ENCODE measurements around the gene C9orf72.

C9orf72 gene

GRCh38 chr9:27602142-27602861 lies 29.0 kb upstream of the C9orf72 start:
- DNase-seq (ENCODE audit: low read depth, low spot score), result no peak
- Histone ChIP-seq H3K4me3 (no peak overlapping the region), H3K9ac (ENCODE audit: insufficient read length) (no peak overlapping the region), H3K9me3 (ENCODE audit: low read depth, low read length) (no peaks in the 10 kb centered on the region), H3K36me3 (ENCODE audit: insufficient read depth, low read length) (no peaks in the 10 kb centered on the region), H3K27ac (no peak overlapping the region)
- TF ChIP-seq FOXP2 (optimal IDR thresholded peaks at IDR 0.05; ENCODE audit: control extremely low read depth, extremely low read length, insufficient read depth) (no peak), POLR2AphosphoS5 (IDR thresholded peaks at IDR 0.05; ENCODE audit: borderline replicate concordance, low read depth, low read length) (no peak), EZH2 (IDR thresholded peaks at IDR 0.05) (no peak)

- no peak for DNase-seq (ENCODE audit: low read depth, low spot score)
- H3K4me3 ChIP-seq, result no peak overlapping the region
- no peak overlapping the region for H3K9ac ChIP-seq (ENCODE audit: insufficient read length)
- no peak for TF ChIP-seq EZH2 (IDR thresholded peaks at IDR 0.05)
- no peak for TF ChIP-seq FOXP2 (optimal IDR thresholded peaks at IDR 0.05; ENCODE audit: control extremely low read depth, extremely low read length, insufficient read depth)
- no peak for TF ChIP-seq POLR2AphosphoS5 (IDR thresholded peaks at IDR 0.05; ENCODE audit: borderline replicate concordance, low read depth, low read length)
- no peak overlapping the region for H3K27ac ChIP-seq
- H3K36me3 ChIP-seq (ENCODE audit: insufficient read depth, low read length), result no peaks in the 10 kb centered on the region
- H3K9me3 ChIP-seq (ENCODE audit: low read depth, low read length), result no peaks in the 10 kb centered on the region
These were observed 28.1 kb upstream of the C9orf72 start for GRCh38 chr9:27601396-27601795.

GRCh38 chr9:27600256-27600655 lies 27.0 kb upstream of the C9orf72 start:
- Histone ChIP-seq H3K9ac (ENCODE audit: insufficient read length) (no peak overlapping the region), H3K9me3 (ENCODE audit: low read depth, low read length) (no peaks in the 10 kb centered on the region), H3K27ac (no peak overlapping the region), H3K4me3 (no peak overlapping the region), H3K36me3 (ENCODE audit: insufficient read depth, low read length) (no peaks in the 10 kb centered on the region)
- no peak for DNase-seq (ENCODE audit: low read depth, low spot score)
- TF ChIP-seq EZH2 (IDR thresholded peaks at IDR 0.05), result no peak
- TF ChIP-seq FOXP2 (optimal IDR thresholded peaks at IDR 0.05; ENCODE audit: control extremely low read depth, extremely low read length, insufficient read depth), result no peak
- TF ChIP-seq POLR2AphosphoS5 (IDR thresholded peaks at IDR 0.05; ENCODE audit: borderline replicate concordance, low read depth, low read length), result no peak

- no peak for DNase-seq (ENCODE audit: low read depth, low spot score)
- Histone ChIP-seq H3K4me3 (no peak overlapping the region), H3K27ac (no peak overlapping the region), H3K9me3 (ENCODE audit: low read depth, low read length) (no peaks in the 10 kb centered on the region), H3K36me3 (ENCODE audit: insufficient read depth, low read length) (no peaks in the 10 kb centered on the region), H3K9ac (ENCODE audit: insufficient read length) (no peak overlapping the region)
- no peak for TF ChIP-seq EZH2 (IDR thresholded peaks at IDR 0.05)
- no peak for TF ChIP-seq FOXP2 (optimal IDR thresholded peaks at IDR 0.05; ENCODE audit: control extremely low read depth, extremely low read length, insufficient read depth)
- TF ChIP-seq POLR2AphosphoS5 (IDR thresholded peaks at IDR 0.05; ENCODE audit: borderline replicate concordance, low read depth, low read length), result no peak
These were observed 26.6 kb upstream of the C9orf72 start for GRCh38 chr9:27599870-27600238.

GRCh38 chr9:27599102-27599869 lies 26.0 kb upstream of the C9orf72 start:
- H3K36me3 ChIP-seq (ENCODE audit: insufficient read depth, low read length), result no peaks in the 10 kb centered on the region
- no peak overlapping the region for H3K27ac ChIP-seq
- TF ChIP-seq POLR2AphosphoS5 (IDR thresholded peaks at IDR 0.05; ENCODE audit: borderline replicate concordance, low read depth, low read length) (no peak), EZH2 (IDR thresholded peaks at IDR 0.05) (no peak), FOXP2 (optimal IDR thresholded peaks at IDR 0.05; ENCODE audit: control extremely low read depth, extremely low read length, insufficient read depth) (no peak)
- no peak overlapping the region for H3K4me3 ChIP-seq
- DNase-seq (ENCODE audit: low read depth, low spot score), result no peak
- no peaks in the 10 kb centered on the region for H3K9me3 ChIP-seq (ENCODE audit: low read depth, low read length)
- no peak overlapping the region for H3K9ac ChIP-seq (ENCODE audit: insufficient read length)

- H3K9ac ChIP-seq (ENCODE audit: insufficient read length), result no peak overlapping the region
- no peaks in the 10 kb centered on the region for H3K9me3 ChIP-seq (ENCODE audit: low read depth, low read length)
- no peaks in the 10 kb centered on the region for H3K36me3 ChIP-seq (ENCODE audit: insufficient read depth, low read length)
- no peak overlapping the region for H3K27ac ChIP-seq
- H3K4me3 ChIP-seq, result no peak overlapping the region
- no peak for DNase-seq (ENCODE audit: low read depth, low spot score)
- TF ChIP-seq EZH2 (IDR thresholded peaks at IDR 0.05) (no peak), POLR2AphosphoS5 (IDR thresholded peaks at IDR 0.05; ENCODE audit: borderline replicate concordance, low read depth, low read length) (no peak), FOXP2 (optimal IDR thresholded peaks at IDR 0.05; ENCODE audit: control extremely low read depth, extremely low read length, insufficient read depth) (no peak)
These were observed 22.5 kb upstream of the C9orf72 start for GRCh38 chr9:27595733-27596132.

GRCh38 chr9:27591672-27592071 lies 18.4 kb upstream of the C9orf72 start:
- H3K9me3 ChIP-seq (ENCODE audit: low read depth, low read length), result no peaks in the 10 kb centered on the region
- H3K27ac ChIP-seq, result no peak overlapping the region
- TF ChIP-seq POLR2AphosphoS5 (IDR thresholded peaks at IDR 0.05; ENCODE audit: borderline replicate concordance, low read depth, low read length), result no peak
- TF ChIP-seq FOXP2 (optimal IDR thresholded peaks at IDR 0.05; ENCODE audit: control extremely low read depth, extremely low read length, insufficient read depth), result no peak
- no peak overlapping the region for H3K4me3 ChIP-seq
- H3K9ac ChIP-seq (ENCODE audit: insufficient read length), result no peak overlapping the region
- no peaks in the 10 kb centered on the region for H3K36me3 ChIP-seq (ENCODE audit: insufficient read depth, low read length)
- DNase-seq (ENCODE audit: low read depth, low spot score), result no peak

GRCh38 chr9:27591093-27591492 lies 17.8 kb upstream of the C9orf72 start:
- H3K9me3 ChIP-seq (ENCODE audit: low read depth, low read length), result no peaks in the 10 kb centered on the region
- H3K27ac ChIP-seq, result no peak overlapping the region
- no peak overlapping the region for H3K4me3 ChIP-seq
- H3K9ac ChIP-seq (ENCODE audit: insufficient read length), result no peak overlapping the region
- no peak for DNase-seq (ENCODE audit: low read depth, low spot score)
- H3K36me3 ChIP-seq (ENCODE audit: insufficient read depth, low read length), result no peaks in the 10 kb centered on the region
- no peak for TF ChIP-seq FOXP2 (optimal IDR thresholded peaks at IDR 0.05; ENCODE audit: control extremely low read depth, extremely low read length, insufficient read depth)
- no peak for TF ChIP-seq EZH2 (IDR thresholded peaks at IDR 0.05)
- no peak for TF ChIP-seq POLR2AphosphoS5 (IDR thresholded peaks at IDR 0.05; ENCODE audit: borderline replicate concordance, low read depth, low read length)

Measured in SK-N-MC (cell line).